ENCODE measurements around the gene DYSF.

DNA sequence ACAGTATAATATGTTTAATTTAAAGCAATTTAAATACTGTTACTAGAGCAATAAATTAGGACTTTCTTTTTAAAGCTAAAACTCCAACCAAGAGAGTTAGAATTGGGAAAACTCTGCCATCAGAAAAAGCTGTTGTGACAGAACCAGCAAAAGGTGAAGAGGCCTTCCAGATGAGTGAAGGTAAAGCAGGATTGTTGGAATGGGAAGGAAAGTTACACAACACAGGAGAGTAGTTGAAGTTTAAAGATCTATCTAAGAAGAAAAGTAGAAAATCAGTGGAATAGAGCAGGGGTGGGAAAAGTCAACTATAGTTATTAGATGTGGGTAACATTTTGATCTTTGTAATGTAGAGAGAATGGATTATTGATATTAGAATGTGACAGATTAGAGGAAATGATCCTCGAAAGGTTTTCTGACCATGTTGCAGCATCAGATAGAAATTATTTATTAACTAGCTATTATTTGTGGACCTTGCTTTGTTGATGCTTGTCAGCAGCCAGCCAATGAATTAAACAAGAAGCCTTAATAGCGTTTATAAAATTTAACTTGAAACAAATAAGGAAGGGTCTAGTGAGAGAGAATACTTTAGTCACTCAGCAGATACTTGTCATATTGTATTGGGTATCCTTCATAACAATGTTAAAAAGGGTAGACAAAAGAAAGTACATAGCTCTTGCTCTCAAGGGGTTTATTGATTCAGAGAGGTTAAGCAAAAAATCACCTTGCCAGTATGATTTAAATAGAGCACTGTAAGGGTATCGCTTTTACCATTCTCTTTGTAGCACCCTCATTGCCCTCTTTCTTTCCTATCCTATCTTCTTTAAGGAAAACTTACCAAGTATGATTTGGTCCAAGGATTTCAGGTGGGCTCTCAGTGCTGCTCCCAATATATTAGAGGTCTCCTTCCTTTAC, 24.6 kb upstream of the DYSF start:
- TF ChIP-seq, protein P1, sequence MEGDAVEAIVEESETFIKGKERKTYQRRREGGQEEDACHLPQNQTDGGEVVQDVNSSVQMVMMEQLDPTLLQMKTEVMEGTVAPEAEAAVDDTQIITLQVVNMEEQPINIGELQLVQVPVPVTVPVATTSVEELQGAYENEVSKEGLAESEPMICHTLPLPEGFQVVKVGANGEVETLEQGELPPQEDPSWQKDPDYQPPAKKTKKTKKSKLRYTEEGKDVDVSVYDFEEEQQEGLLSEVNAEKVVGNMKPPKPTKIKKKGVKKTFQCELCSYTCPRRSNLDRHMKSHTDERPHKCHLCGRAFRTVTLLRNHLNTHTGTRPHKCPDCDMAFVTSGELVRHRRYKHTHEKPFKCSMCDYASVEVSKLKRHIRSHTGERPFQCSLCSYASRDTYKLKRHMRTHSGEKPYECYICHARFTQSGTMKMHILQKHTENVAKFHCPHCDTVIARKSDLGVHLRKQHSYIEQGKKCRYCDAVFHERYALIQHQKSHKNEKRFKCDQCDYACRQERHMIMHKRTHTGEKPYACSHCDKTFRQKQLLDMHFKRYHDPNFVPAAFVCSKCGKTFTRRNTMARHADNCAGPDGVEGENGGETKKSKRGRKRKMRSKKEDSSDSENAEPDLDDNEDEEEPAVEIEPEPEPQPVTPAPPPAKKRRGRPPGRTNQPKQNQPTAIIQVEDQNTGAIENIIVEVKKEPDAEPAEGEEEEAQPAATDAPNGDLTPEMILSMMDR (IDR thresholded peaks at IDR 0.05) = no peak
- no peak for TF ChIP-seq POLR2A (IDR thresholded peaks at IDR 0.05)
